Measurements from ENCODE around the gene GPR146. TPM values are rescaled to one million over a fixed set of nuclear protein-coding genes. Genes with fewer than 3 reads are reported as not detected.
A peak's percentile ranks its signal among the peaks of the same experiment; 100 is the strongest.

The GPR146 gene
- total and polyA plus RNA-seq, 11 donors, result 11.1 to 56.8 (median 25.2) TPM

DNA sequence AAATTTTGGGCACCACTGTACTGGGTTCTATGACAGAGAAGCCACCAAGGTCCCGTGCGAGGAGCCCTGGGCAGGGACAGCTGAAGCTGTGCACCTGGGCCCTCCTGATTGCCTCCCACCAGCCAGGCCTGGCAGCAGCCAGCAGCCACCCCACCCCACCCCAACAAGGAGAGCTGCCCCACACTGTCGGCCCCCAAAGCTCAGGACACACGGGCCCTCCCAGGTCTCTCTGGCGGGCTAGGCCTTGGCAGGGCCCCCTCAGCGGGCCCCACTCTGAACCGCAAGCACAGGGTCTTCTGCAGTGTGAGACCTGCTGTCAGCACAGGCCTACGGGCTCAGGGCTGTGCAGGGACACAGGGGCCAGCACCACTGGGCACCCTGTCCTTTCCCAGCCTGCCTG, 5.5 kb downstream of the GPR146 start:
- no peak for ATAC-seq
- TF ChIP-seq, protein P1, sequence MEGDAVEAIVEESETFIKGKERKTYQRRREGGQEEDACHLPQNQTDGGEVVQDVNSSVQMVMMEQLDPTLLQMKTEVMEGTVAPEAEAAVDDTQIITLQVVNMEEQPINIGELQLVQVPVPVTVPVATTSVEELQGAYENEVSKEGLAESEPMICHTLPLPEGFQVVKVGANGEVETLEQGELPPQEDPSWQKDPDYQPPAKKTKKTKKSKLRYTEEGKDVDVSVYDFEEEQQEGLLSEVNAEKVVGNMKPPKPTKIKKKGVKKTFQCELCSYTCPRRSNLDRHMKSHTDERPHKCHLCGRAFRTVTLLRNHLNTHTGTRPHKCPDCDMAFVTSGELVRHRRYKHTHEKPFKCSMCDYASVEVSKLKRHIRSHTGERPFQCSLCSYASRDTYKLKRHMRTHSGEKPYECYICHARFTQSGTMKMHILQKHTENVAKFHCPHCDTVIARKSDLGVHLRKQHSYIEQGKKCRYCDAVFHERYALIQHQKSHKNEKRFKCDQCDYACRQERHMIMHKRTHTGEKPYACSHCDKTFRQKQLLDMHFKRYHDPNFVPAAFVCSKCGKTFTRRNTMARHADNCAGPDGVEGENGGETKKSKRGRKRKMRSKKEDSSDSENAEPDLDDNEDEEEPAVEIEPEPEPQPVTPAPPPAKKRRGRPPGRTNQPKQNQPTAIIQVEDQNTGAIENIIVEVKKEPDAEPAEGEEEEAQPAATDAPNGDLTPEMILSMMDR (IDR thresholded peaks at IDR 0.05), result no peak
- TF ChIP-seq POLR2A (IDR thresholded peaks at IDR 0.05), result no peak
- DNase-seq, result peak in 1 of 5 donors; percentile 7
- WGBS, 4 donors, result 78 to 89% (median 87%) methylated on average over 4 to 8 of the region's 8 CpGs
- Histone ChIP-seq H3K9me3 (no peaks in the 10 kb centered on the region), H3K36me3 (no peaks in the 10 kb centered on the region), H3K4me1 (peaks cover 2 to 99% (median 81%) of the 10 kb centered on the region in 12 donors), H3K4me3 (no peak overlapping the region), H3K27ac (peak overlapping the region in 11 of 12 donors; percentile 7 to 89 (median 61)), H3K27me3 (peaks cover 0 to 3% (median 0%) of the 10 kb centered on the region in 9 donors)
- intact Hi-C loops (cut with DNase I), result loop anchor here in 2 of 10 donors (5.0 kb wide), 2 partner anchors 232 to 458 kb away; no protein-coding TSS in a partner anchor

DNA sequence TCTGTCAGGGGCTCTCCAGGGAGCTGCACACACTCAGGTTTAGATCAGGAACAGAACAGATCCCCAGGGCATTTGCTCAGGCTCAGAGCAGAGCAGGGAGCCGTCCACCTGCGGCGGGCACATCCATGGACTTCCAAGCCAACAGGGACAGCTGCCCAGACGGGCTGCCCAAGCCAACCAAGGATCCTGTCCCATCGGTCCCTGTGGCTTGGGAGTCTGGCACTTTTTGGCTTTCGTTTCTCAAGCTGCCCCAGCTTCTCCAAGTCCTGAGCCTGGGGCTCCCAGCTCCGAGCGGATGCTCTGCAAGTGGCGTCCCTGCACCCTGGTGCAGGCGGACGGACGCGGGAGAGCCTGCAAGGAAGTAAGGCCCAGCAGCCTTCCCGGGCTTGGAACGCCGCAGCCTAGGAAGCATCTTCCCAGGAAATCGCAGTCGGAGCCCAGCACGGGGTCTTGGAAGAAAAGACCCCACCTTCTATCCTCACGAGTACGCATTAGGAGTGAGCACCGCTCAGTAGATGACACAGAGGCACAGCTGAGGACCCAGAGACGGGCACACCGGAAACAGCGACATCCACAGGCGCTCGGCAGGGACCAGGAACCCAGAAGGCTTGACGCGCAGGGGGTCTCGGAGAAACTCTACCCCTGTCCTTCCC, 6.0 kb downstream of the GPR146 start:
- DNase-seq (peak in 2 of 5 donors; percentile 20 to 63), ATAC-seq (no peak)
- no peak for TF ChIP-seq POLR2A (IDR thresholded peaks at IDR 0.05)
- TF ChIP-seq, protein P1 (IDR thresholded peaks at IDR 0.05), result no peak
- intact Hi-C loops (cut with DNase I), result no loop called here
- Histone ChIP-seq H3K4me1 (peaks cover 4 to 99% (median 81%) of the 10 kb centered on the region in 12 donors), H3K27ac (peak overlapping the region in 11 of 12 donors; percentile 5 to 89 (median 81)), H3K27me3 (peaks cover 0 to 5% (median 0%) of the 10 kb centered on the region in 9 donors), H3K9me3 (no peaks in the 10 kb centered on the region), H3K36me3 (no peaks in the 10 kb centered on the region), H3K4me3 (no peak overlapping the region)
- 71 to 88% (median 80%) methylated on average over 23 to 30 of the region's 30 CpGs for WGBS, 4 donors

DNA sequence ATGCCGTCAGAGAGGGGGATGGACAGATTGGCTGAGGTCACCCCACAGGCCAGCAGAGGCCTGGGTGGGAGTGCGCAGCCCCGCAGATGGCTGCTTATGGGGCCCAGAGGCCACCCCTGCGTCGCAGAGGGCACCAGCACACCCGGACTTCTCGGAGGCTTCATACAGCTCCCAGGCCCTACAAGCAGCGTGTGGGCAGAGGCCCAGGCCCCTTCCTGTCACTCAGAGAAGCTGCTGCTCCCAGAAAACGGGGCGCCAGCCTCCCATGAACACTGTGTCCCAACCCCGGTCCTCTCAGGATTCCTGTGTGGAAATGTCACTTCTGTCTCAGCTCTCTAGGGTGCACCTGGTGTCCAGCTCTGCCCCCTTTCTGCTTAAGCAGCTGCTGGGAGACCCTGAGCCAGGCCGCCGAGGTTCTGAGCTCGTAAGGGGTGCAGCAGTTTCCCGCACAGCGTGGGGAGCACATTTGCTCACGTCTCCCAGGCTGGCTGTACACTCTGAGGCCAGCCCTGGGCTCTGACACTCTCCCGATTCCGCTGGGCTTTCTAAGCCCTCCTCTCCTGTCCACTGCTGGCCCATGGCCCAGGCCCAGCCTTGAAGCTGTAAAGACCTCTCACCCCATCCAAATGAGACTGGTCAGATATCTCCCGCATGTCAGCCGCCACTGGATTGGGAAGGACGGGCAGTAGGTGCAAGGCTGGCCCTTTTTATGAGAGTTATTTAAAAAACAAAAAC, 6.8 kb downstream of the GPR146 start:
- intact Hi-C loops (cut with DNase I), result no loop called here
- H3K9me3 ChIP-seq, result no peaks in the 10 kb centered on the region
- H3K27ac ChIP-seq, result peak overlapping the region in 10 of 12 donors; percentile 77 to 97 (median 85)
- H3K36me3 ChIP-seq, result no peaks in the 10 kb centered on the region
- peaks cover 0 to 5% (median 0%) of the 10 kb centered on the region in 9 donors for H3K27me3 ChIP-seq
- H3K4me1 ChIP-seq, result peaks cover 4 to 99% (median 82%) of the 10 kb centered on the region in 12 donors
- 61 to 75% (median 71%) methylated on average over 16 to 22 of the region's 22 CpGs for WGBS, 4 donors
- no peak for ATAC-seq
- DNase-seq, result peak in 1 of 5 donors; percentile 49
- H3K4me3 ChIP-seq, result no peak overlapping the region
- TF ChIP-seq POLR2A (IDR thresholded peaks at IDR 0.05), result no peak
- TF ChIP-seq, protein P1 (IDR thresholded peaks at IDR 0.05), result no peak
